HPDE6-E6E7 (cell line): ENCODE measurements around the gene ALDH16A1.

ENCODE experiments used
- DNase-seq: peaks from one replicate; pipeline ENCODE4 v3.0.0; 2011; ENCODE audit warnings: missing footprints; ENCODE audit errors: extremely low spot score

Gene ALDH16A1

GRCh38 chr19:49488046-49488862 lies 35.2 kb downstream of the ALDH16A1 start:
- no peak for DNase-seq

- DNase-seq = no peak
These were observed 36.0 kb downstream of the ALDH16A1 start for GRCh38 chr19:49488863-49489537.

- no peak for DNase-seq
These were observed 36.7 kb downstream of the ALDH16A1 start for GRCh38 chr19:49489601-49490167.

DNA sequence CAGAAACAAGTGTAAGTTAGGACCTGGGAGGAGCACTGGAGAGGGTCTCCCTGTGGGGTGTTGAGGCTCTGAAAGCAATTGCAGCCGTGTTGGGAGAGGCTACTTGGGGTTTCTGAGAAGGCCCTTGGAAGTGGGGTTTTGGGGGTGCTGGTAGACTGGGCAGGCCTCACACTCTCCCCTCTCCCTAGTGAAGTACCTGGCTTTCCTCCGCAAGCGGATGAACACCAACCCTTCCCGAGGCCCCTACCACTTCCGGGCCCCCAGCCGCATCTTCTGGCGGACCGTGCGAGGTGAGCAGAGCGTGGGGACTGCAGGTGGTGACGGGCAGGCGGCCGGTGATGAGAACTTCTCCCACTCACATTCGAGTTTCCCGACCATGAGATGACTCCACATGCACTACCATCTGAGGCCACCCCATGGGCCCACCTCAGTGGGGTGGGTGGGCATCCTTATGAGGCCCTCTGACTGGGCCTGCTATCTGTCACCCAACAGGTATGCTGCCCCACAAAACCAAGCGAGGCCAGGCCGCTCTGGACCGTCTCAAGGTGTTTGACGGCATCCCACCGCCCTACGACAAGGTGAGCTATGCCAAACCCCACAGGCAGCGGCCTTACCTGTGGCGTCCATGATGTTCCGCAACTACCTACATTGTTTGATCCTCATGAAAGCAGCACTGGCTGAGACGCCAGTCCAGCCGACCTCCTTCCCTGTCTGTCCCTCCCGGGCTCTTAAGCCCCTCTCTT lies 37.4 kb downstream of the ALDH16A1 start:
- no peak for DNase-seq

GRCh38 chr19:49491030-49491803 lies 38.2 kb downstream of the ALDH16A1 start:
- DNase-seq = no peak

- DNase-seq = no peak
These were observed 39.0 kb downstream of the ALDH16A1 start for GRCh38 chr19:49491804-49492572.

DNA sequence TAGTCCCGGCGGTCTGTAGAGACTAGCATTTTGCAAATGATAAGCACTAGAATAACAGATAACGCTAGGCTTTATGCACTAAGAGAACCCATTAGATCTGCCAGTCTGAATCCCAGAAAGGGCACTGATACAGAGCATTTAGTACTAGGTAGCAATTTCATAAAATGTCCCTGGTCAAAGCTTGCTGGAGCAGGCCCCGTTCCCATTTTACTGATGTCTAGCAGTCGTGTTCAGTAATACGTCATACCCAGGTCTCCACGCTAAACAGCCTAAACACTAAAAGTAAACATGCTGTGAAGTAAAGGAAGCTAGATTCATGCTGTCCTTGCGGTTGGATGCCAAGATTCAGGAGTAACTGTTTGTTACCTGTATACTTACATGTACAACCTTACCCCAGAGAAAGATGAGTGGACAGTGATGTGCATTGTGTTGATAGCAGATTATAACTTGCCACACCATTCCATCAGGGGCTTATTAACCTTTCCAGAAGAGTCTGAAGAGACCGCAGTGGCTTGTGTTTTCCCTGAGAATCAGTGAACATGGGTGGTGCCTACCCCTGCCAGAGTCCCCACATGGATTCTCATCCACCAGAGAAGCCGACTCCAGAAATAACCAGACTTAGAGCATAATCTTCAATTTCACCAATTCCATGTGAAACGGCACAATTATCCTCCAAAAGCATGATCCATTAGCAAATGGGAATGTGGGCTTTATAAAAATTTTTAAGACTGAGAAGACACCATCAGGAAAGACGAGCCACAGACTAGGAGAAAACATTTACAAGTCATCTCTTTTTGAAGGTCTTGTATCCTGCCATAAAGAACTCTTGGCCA lies 39.8 kb downstream of the ALDH16A1 start:
- DNase-seq = no peak

- no peak for DNase-seq
These were observed 43.6 kb downstream of the ALDH16A1 start for GRCh38 chr19:49496574-49497008.

DNA sequence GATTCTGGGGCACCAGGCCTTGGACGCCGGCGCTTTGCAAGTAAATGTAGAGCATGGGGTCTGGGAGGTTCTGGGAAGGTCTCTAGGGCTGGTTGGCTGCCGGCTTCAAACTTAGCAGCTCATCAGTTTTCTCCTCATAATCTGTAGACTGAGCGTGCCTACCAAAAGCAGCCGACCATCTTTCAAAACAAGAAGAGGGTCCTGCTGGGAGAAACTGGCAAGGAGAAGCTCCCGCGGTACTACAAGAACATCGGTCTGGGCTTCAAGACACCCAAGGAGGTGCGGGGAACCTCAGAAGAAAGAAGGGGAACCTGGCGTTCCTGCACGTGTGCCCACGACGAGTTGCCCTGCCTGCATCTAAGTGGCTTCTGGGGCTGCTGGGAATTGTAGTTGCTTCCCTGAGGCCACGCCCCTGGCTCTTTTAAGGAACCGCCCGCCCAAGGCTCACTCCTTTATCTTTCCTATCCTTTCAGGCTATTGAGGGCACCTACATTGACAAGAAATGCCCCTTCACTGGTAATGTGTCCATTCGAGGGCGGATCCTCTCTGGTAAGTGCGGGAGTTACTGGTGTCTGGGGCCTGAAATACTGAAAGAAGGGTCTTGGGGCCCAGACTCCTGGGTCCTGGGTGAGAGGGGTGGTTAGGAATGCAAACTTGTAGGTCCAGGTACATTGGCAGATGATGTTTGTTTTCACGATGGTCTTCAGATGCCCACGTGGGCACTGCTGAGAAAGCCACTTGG lies 44.2 kb downstream of the ALDH16A1 start:
- DNase-seq = no peak

DNA sequence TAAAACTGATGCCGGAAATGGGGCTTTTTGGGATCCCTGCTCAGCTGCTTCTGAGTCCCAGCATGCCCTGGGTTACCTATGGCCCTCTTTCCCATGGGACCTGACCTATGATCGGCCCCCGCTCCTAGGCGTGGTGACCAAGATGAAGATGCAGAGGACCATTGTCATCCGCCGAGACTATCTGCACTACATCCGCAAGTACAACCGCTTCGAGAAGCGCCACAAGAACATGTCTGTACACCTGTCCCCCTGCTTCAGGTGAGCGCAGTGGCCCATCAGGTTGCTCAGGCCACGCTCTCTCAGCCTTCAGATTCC lies 44.7 kb downstream of the ALDH16A1 start:
- no peak for DNase-seq

DNA sequence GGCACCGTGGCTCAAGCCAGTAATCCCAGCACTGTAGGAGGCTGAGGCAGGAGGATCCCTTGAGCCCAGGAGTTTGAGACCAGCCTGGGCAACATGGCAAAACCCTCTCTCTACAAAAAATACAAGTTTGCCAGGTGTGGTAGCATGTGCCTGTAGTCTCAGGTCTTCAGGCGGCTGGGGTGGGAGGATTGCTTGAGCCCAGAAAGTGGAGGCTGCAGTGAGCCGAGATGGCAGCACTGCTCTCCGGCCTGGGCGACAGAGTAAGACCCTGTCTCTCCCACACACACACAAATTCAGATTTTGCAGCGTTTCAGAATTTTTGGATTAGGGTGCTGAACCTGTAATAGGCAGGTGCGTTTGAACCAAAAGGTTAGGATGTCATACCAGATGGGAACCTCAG lies 45.5 kb downstream of the ALDH16A1 start:
- DNase-seq = no peak

GRCh38 chr19:49499030-49499670 lies 46.1 kb downstream of the ALDH16A1 start:
- DNase-seq = no peak

GRCh38 chr19:49502866-49503581 lies 50.0 kb downstream of the ALDH16A1 start:
- no peak for DNase-seq

- no peak for DNase-seq
These were observed 50.5 kb downstream of the ALDH16A1 start for GRCh38 chr19:49503582-49503962.

DNA sequence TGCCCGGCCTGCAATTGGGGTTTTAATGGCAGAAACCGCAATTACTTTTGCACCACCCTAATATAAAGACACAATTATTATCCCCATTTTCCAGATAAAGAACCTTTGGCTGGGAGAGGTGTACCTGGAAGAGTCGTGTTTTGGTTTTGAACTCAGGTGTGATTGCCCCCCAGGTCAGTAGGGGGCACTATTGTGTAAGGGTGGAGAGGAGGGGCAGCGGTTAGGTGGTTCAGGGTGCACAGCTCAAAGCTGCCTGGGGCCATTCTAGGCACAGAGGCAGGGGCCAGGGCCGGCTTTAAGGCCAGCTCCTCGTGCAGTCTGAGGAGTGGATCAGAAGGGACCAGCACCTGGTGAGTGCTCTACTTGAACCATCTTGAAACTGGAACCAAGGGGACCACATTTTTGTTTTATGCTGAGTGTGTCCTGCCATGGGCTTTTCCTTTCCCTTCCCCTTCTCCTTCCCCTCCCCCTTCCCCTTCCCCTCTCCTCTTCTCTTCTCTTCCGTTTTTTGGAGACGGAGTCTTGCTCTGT lies 53.6 kb downstream of the ALDH16A1 start:
- no peak for DNase-seq

DNA sequence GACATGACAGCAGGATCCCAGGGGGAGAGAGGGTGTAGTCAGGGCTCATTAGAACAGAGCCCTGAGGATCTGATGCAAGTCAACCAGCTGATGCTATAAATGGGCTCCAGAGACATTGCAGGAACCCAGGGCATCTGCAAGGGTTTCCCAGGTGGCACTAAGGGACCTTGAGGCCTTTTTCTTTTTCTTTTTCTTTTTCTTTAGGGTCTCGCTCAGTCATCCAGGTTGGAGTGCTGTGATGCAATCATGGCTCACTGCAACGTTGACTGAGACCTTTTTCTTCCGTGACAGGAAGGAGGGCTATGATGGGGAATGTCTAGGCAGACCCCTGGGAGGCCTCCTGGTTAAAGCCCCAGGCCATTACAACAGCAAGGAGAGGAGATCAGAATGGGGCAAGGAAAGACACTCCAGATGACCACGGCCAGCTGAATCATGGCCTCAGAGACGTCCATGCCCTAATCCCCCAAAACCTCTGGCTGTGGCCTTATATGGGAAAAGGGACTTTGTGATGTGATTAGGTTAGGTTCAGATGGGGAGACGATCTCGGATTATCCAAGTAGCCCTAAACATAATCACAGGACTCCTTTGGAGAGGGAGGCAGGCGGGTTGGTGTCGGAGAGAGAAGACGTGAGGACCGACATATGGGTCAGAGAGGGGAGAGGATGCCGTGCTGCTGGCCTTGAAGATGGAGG lies 54.9 kb downstream of the ALDH16A1 start:
- no peak for DNase-seq
